ENCODE data around the gene NYNRIN. TPM values are rescaled to one million over a fixed set of nuclear protein-coding genes. Genes with fewer than 3 reads are reported as not detected.

NYNRIN gene
- total RNA-seq, 2 donors from 2014 or later: 6.0 to 10.1 TPM

GRCh38 chr14:24425704-24426103 is 26.9 kb downstream of the NYNRIN start:
- no peak for DNase-seq (ENCODE audit: low spot score)
- no peaks in the 10 kb centered on the region for H3K27me3 ChIP-seq
- no peak overlapping the region for H3K4me3 ChIP-seq
- peak overlapping the region in 1 of 2 donors; percentile 59 for H3K27ac ChIP-seq
- no peaks in the 10 kb centered on the region for H3K9me3 ChIP-seq
- H3K4me1 ChIP-seq: peaks cover 0 to 24% of the 10 kb centered on the region in 2 donors
- no peaks in the 10 kb centered on the region for H3K36me3 ChIP-seq
- TF ChIP-seq, protein P1, sequence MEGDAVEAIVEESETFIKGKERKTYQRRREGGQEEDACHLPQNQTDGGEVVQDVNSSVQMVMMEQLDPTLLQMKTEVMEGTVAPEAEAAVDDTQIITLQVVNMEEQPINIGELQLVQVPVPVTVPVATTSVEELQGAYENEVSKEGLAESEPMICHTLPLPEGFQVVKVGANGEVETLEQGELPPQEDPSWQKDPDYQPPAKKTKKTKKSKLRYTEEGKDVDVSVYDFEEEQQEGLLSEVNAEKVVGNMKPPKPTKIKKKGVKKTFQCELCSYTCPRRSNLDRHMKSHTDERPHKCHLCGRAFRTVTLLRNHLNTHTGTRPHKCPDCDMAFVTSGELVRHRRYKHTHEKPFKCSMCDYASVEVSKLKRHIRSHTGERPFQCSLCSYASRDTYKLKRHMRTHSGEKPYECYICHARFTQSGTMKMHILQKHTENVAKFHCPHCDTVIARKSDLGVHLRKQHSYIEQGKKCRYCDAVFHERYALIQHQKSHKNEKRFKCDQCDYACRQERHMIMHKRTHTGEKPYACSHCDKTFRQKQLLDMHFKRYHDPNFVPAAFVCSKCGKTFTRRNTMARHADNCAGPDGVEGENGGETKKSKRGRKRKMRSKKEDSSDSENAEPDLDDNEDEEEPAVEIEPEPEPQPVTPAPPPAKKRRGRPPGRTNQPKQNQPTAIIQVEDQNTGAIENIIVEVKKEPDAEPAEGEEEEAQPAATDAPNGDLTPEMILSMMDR (IDR thresholded peaks at IDR 0.05): no peak

- H3K27me3 ChIP-seq: no peaks in the 10 kb centered on the region
- H3K27ac ChIP-seq: peak overlapping the region in 1 of 2 donors; percentile 59
- H3K4me3 ChIP-seq: no peak overlapping the region
- H3K4me1 ChIP-seq: peaks cover 0 to 30% of the 10 kb centered on the region in 2 donors
- H3K9me3 ChIP-seq: no peaks in the 10 kb centered on the region
- H3K36me3 ChIP-seq: peaks cover 2% of the 10 kb centered on the region
- TF ChIP-seq, protein P1 (IDR thresholded peaks at IDR 0.05): no peak
- no peak for DNase-seq (ENCODE audit: low spot score)
These were observed 27.5 kb downstream of the NYNRIN start for GRCh38 chr14:24426150-24426911.

- TF ChIP-seq, protein P1 (IDR thresholded peaks at IDR 0.05): no peak
- H3K27me3 ChIP-seq: no peaks in the 10 kb centered on the region
- no peak overlapping the region for H3K27ac ChIP-seq
- H3K4me1 ChIP-seq: peaks cover 0 to 37% of the 10 kb centered on the region in 2 donors
- no peak for DNase-seq (ENCODE audit: low spot score)
- H3K4me3 ChIP-seq: no peak overlapping the region
- H3K36me3 ChIP-seq: peaks cover 4% of the 10 kb centered on the region
- no peaks in the 10 kb centered on the region for H3K9me3 ChIP-seq
These were observed 28.2 kb downstream of the NYNRIN start for GRCh38 chr14:24426912-24427536.

GRCh38 chr14:24427537-24428508 is 29.0 kb downstream of the NYNRIN start:
- Histone ChIP-seq H3K4me3 (no peak overlapping the region), H3K27ac (no peak overlapping the region), H3K9me3 (no peaks in the 10 kb centered on the region), H3K4me1 (peaks cover 0 to 44% of the 10 kb centered on the region in 2 donors), H3K27me3 (no peaks in the 10 kb centered on the region), H3K36me3 (peaks cover 12% of the 10 kb centered on the region)
- TF ChIP-seq, protein P1 (IDR thresholded peaks at IDR 0.05): no peak
- DNase-seq (ENCODE audit: low spot score): no peak

- H3K4me1 ChIP-seq: peaks cover 0 to 44% of the 10 kb centered on the region in 2 donors
- peaks cover 20% of the 10 kb centered on the region for H3K36me3 ChIP-seq
- TF ChIP-seq, protein P1 (IDR thresholded peaks at IDR 0.05): no peak
- H3K4me3 ChIP-seq: peak overlapping the region in 1 of 2 donors; percentile 67
- peak overlapping the region; percentile 93 to 96 for H3K27ac ChIP-seq
- DNase-seq (ENCODE audit: low spot score): no peak
- H3K9me3 ChIP-seq: no peaks in the 10 kb centered on the region
- H3K27me3 ChIP-seq: no peaks in the 10 kb centered on the region
These were observed 30.0 kb downstream of the NYNRIN start for GRCh38 chr14:24428628-24429394.
